GM12874 (cell line): ENCODE data around the gene ABHD1.

ENCODE experiments used
- TF ChIP-seq, protein P1 (sequence below): IDR thresholded peaks from 2 replicates; pipeline ENCODE4 v1.5.1; 2011; ENCODE audit warnings: low read depth, mild to moderate bottlenecking, control low read depth, low read length, moderate library complexity; ENCODE audit not compliant: insufficient read depth

The ABHD1 gene

DNA sequence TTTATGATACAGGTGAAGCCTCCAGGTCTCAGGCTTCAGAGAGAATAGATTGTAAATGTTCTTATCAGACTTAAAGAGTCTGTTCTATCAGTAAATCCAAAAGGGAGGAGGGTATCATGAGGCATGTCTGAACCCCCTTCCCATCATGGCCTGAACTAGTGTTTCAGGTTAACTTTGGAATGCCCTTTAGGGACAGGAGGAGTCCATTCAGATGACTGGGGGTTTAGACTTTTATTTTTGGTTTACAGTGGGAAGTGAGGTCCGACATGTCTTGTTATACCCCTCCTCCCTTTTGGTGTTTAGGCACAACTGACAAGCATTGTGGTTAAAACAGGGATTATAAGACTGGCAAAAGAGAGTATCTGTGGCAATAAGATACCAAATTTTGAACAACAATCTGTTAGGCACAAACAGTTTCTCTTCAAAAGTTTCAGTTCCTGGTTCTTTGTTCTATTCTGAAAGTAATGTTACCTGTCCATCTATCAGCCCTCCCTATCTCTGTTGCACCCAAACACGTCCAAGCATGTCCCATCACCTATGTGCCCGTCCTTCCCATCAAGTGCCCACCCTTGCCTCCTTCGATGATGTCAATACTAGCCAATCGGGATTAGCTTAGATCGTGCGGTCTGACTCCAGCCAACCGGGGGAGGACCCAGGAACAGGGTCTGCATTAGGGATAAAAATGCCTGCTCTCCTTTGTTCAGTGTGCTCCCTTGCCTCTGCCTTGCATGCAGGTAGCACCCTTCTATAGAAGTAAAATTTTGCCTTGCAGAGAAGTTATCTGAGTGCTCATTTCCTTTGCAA is 41.5 kb downstream of the ABHD1 start:
- TF ChIP-seq, protein P1, sequence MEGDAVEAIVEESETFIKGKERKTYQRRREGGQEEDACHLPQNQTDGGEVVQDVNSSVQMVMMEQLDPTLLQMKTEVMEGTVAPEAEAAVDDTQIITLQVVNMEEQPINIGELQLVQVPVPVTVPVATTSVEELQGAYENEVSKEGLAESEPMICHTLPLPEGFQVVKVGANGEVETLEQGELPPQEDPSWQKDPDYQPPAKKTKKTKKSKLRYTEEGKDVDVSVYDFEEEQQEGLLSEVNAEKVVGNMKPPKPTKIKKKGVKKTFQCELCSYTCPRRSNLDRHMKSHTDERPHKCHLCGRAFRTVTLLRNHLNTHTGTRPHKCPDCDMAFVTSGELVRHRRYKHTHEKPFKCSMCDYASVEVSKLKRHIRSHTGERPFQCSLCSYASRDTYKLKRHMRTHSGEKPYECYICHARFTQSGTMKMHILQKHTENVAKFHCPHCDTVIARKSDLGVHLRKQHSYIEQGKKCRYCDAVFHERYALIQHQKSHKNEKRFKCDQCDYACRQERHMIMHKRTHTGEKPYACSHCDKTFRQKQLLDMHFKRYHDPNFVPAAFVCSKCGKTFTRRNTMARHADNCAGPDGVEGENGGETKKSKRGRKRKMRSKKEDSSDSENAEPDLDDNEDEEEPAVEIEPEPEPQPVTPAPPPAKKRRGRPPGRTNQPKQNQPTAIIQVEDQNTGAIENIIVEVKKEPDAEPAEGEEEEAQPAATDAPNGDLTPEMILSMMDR, result no peak

DNA sequence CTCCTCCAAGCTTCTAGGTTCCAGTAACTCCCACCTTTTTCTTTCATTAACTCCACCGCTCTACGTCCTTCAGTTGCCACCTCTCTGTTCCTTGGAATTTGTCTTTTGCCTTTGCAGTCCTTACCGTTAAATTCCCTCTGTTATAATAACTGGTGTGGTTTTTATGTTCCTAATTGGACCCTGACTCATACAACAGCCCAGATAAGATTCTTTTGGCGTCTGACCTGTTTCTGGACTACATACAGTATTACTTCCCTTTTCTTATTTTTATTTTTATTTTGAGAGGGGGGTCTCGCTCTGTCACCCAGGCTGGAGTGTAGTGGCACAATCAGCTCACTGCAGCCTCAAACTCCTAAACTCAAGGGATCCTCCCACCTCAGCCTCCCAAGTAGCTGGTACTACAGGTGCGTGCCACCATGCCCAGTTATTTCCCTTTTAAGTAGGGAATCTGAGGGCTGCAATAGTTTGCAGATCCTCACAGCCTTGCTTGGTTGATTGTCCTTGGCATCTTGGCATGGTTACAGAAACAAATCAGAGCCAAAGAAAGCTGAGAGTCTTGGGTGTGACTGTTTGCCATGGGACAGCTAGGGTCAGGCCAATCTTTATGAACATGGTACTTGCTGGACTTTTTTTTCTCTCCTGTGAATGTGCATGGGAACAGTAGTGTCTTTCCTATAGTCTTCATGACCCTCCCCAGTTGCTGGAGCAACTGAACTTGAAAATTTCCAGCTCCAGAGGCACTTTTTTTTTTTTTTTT is 47.1 kb downstream of the ABHD1 start:
- TF ChIP-seq, protein P1, result no peak

DNA sequence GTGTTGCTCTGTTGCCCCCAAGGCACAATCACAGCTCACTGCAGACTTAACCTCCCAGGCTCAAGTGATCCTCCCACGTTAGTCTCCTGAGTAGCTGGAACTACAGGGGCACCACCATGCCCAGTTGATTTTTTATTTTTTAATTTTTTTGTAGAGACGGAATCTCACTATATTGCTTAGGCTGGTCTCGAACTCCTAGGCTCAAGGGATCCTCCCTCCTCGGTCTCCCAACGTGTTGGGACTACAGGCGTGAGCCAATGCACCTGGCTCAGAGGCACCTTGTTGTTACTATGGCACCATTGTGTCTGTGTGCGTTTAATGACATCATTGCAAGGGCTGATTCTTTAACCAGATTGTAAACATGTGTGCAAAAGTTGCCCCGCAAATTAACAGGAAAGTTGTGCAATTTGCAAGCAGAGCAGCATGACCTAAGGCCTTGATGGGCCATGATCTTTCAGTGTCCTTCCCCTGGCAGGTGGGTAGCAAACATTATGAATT is 47.8 kb downstream of the ABHD1 start:
- TF ChIP-seq, protein P1, result no peak

DNA sequence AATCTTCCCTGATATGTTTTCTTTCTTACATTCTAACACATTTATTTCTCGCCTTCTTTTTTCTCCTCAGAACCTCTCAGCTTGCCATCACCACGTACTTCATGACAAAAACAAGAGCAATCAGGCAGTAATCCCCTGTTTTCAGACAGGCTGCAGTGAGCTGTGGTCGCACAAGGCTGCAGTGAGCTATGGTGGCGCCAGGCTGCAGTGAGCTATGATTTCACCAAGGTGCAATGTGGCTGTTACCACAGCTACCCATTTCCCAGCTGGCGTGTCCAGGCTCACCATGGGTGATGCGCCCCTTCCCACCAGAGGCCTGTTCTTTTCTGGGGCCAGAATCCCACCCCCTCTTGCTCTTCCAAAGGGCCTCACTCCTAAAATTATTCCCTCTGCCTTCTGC is 51.0 kb downstream of the ABHD1 start:
- TF ChIP-seq, protein P1, result no peak

DNA sequence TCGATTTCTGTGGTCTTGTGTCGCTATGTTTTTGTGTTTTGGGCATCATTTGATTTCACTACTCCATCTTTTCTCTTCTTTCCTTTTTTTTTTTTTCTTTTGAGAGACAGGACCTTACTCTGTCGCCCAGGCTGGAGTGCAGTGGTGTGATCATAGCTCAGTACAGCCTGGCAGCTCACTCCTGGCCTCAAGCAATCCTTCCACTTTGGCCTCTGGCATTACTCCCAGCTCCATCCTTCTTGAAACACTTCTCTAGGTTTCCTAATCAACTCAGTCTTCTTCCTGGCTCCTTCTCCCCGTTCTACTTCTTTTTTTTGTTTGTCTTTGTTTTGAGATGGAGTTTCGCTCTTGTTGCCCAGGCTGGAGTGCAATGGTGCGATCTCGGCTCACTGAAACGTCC is 51.7 kb downstream of the ABHD1 start:
- TF ChIP-seq, protein P1, result no peak

DNA sequence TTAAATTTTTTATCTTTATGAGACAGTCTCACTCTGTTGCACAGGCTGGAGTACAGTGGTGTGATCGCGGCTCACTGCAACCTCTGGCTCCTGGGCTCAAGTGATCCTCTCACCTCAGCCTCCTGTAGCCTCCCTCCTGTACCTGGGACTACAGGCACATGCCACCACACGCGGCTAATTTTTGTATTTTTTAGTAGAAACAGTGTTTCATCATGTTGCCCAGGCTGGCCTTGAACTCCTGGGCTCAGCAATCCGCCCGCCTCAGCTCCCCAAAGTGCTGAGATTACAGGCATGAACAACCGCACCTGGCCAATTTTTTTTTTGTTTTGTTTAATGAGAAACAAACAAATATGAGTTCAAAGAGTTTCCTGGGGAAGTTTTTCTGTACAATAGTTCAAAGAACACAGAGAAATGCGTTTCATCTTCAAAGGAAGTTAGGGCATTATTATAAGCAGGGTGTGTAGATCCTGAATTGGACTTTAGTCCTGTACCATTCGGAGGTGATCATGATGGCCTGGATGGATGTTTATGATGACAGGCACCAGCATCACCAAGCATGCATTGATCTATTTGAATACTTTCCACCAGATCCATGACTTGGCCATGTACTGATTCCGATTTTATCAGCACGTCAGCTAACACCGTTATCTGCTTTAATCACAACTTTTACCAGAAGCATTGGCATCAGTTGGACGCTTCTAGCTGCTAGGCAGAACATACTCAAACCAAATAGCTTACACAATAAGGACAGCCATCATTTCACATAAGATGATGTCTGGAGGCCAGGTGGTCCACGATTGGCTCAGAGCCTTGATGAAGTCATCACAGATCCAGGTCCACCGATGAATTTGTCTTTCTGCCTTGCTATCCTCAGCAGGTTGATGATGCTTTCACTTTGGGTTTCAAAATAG is 54.1 kb downstream of the ABHD1 start:
- TF ChIP-seq, protein P1, result no peak
